ENCODE results near the gene GRAMD2B.
"Not testable (repeated sequence)": the region's sequence is repeated elsewhere in the genome, so short reads cannot be mapped to it uniquely, and the experiment has no call there.

The GRAMD2B gene

GRCh38 chr5:126514558-126515141 lies 91.4 kb downstream of the GRAMD2B start:
- no peak for DNase-seq

DNA sequence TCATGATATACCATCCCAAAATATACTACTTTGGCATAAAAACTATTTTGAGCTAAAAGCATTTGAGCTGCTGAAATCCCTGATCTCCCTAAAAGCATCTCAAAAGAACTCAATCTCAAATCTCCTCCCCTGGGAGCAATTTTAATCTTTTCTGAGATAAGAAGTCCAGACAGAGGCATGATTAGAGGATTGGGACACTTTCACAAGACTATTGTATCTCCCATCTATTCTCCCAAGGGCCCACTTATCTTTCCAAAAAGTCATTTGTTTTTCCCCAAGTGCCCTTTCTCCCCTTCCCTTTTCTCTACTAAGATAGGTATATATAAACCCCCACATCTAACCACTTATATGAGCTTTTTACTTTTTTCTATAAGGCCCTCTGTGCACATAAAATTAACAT lies 92.1 kb downstream of the GRAMD2B start:
- DNase-seq = no peak

GRCh38 chr5:126516133-126516532 lies 92.9 kb downstream of the GRAMD2B start:
- no peak for DNase-seq

- no peak for DNase-seq
These were observed 93.6 kb downstream of the GRAMD2B start for GRCh38 chr5:126516852-126517251.

DNA sequence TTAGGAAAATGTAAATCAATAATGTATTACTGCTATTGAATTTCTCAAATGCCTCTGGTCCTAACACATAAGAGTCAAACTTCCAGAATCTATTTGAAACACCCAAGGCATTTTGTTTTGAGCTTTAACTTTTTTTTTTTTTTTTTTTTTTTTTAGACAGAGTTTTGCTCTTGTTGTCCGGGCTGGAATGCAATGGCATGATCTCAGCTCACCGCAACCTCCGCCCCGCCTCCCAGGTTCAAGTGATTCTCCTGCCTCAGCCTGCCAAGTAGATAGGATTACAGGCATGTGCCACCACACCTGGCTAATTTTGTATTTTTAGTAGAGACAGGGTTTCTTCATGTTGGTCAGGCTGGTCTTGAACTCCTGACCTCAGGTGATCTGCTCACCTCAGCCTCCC lies 96.0 kb downstream of the GRAMD2B start:
- DNase-seq = not testable (repeated sequence)

DNA sequence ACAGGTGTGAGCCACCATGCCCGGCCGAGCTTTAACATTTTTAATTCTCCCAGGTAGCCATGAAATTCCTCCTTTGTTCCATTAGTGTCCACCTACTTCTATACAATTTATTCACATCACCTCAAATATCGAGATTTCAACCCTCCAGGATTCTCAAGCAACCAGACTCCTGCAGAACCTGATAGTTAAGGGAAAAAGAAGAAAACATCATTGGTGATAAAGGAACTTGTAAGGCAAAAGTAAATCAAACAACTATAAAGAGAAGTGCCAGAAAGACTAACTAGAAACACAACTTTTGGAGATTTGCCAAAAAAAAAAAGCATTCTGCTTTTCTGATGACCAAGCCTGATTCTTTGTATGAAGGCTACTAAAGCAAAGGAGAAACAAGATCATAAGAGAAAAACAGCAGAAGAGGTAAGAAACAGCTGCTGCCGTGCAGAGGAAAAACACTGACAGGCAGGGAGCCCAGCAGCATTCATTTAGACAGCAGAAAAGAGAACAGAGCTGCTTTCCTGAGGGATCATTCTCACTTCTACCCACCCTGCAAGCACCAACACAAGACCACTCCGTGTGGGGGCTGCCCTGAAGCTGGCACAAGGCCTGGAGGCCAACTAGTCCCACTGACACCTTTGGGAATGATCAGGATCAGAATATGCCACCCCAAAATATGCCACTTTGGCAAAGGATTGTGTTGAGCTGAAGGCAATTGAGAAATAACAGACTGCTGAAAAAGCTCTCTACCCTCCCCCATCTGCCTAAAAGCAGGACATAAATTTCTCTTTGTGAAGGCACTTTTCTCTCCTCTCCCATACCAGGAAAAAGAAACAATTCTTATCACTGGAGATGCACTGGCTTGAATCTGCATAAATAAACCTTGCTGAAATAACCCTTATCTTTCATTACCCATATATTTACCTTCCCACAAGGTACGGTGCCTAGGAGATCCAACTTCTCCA lies 96.7 kb downstream of the GRAMD2B start:
- DNase-seq = no peak

GRCh38 chr5:126520593-126520953 lies 97.4 kb downstream of the GRAMD2B start:
- DNase-seq = no peak

GRCh38 chr5:126521130-126521529 lies 97.9 kb downstream of the GRAMD2B start:
- DNase-seq = no peak

DNA sequence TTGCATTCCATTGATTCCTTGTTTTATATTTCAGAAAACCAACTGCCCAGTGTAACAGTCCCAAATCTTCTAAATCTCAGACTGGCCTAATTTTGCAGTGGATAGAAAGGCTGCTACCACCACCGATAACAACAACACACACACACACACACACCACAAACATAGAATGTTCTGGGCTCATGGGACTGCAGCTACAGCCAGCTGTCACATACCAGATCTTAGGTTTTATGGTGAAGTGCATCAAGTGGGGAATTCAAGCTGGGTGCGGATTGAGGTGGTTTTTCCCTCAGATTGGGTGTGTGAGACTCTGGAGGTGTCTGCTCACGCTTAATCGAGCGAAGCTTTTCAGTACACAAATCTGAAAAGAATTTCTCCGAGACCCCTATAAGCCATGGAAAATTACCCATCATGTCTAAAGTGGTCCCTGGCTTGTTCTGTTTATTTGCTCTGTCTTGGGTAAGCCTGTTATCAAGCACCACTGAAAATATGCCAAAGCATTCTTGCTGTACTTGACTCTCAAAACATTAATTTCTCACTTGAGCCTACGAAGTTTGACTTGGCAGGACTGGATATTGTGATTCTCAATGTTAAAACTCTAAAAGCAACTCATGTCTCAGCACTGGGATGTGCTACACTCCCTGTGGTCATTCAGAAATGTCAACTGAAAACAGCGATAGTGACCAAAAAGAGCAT lies 100.8 kb downstream of the GRAMD2B start:
- no peak for DNase-seq

GRCh38 chr5:126525630-126526245 lies 102.5 kb downstream of the GRAMD2B start:
- DNase-seq = no peak

GRCh38 chr5:126526493-126526892 lies 103.3 kb downstream of the GRAMD2B start:
- DNase-seq = no peak

DNA sequence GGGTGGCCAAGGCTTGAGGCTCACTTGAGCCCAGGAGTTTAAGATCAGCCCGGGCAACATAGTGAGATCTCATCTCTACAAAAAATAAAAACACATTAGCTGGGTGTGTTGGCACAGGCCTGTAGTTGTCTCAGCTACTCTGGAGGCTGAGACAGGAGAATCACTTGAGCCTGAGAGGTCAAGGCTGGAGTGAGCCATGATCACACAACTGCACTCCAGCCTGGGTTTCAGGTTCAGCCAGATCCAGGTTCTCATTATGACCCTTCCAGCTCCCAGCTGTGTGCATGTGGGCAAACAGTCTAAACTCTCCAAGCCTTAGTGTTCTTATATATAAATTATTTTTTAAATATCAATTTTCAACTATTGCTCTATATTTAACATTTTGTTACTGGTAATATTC lies 103.9 kb downstream of the GRAMD2B start:
- no peak for DNase-seq

DNA sequence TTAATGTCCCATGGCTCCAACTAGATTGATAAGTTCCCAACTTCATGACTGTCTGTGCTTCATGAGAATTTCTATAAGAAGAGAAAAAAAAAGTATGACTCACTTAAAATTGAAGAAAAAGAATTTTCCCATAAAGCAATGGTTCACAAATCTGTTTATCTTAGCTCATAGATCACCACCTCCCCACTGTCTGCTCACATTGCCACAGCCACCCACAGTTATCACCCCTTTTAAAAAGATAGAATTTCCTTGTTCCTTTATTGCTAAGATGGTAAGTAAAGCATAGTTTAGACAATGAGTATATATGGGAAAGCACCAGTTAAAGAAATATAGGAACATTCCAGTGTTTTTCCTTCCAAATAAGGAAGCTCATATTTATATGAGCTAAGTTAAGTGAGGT lies 104.7 kb downstream of the GRAMD2B start:
- DNase-seq = no peak

- no peak for DNase-seq
These were observed 108.4 kb downstream of the GRAMD2B start for GRCh38 chr5:126531543-126532120.

DNA sequence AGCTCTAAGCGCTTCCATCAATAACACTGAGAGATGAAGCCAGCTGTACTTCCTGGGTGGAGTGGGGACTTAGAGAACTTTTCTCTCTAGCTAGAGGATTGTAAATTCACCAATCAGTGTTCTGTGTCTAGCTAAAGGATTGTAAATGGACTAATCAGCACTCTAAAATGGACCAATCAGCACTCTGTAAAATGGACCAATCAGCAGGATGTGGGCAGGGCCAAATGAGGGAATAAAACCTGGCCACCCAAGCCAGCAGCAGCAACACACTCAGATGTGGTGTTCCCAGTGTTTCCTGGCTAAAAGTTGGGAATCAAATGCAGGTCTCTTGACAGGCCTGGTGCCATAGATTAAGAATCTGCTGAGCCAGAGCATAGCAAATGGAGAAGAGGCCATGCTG lies 111.3 kb downstream of the GRAMD2B start:
- DNase-seq = no peak

- DNase-seq = no peak
These were observed 112.8 kb downstream of the GRAMD2B start for GRCh38 chr5:126535856-126536545.

- no peak for DNase-seq
These were observed 113.7 kb downstream of the GRAMD2B start for GRCh38 chr5:126536874-126537273.

GRCh38 chr5:126538579-126538978 lies 115.4 kb downstream of the GRAMD2B start:
- no peak for DNase-seq

GRCh38 chr5:126540631-126541030 lies 117.4 kb downstream of the GRAMD2B start:
- DNase-seq = no peak

DNA sequence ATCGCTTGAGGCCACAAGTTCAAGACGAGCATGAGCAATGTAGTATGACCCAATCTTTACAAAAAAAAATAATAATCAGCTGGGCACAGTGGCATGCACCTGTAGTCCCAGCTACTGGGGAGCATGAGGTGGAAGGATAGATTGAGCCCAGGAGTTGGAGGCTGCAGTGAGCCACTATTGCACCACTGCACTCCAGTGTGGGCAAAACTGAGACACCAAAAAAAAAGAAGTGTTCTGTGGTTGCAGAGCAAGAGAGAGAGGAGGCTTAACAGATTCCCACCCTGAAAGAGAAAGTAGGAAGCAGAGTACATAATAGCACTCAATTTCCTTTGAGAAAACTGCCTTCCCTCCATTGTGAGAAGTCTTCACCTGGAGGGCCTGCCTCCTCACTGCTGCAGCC lies 119.2 kb downstream of the GRAMD2B start:
- no peak for DNase-seq

GRCh38 chr5:126543009-126543408 lies 119.8 kb downstream of the GRAMD2B start:
- no peak for DNase-seq

DNA sequence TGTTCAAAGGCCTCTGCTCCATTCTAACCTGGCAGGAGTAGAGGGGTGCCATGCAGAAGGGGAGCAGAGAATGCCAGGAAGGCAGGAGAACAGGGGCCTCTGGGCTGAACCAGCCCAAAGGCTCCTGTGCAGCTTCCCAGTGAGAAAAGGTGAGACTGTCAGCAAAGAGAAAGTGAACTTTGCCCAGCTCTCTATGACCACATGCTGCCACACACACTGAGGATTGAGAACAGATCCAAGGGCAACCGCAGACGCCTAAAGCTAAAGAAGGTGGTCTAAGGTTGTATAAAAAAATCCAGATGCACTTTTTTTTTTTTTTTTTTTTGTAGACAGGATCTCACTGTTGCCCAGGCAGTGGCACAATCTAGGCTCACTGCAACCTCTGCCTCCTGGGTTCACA lies 120.5 kb downstream of the GRAMD2B start:
- no peak for DNase-seq
